Endothelial cell of umbilical vein (primary cell): Measurements from ENCODE around the gene MYH11. TPM values are rescaled to one million over a fixed set of nuclear protein-coding genes. Genes with fewer than 3 reads are reported as not detected.
"Not testable (repeated sequence)": the region's sequence is repeated elsewhere in the genome, so short reads cannot be mapped to it uniquely, and the experiment has no call there.

ENCODE experiments used
- BruUV-seq: library from RNA; stranded (reverse); fragments of 400-500 nt; replicated peaks from 2 replicates; lab custom pipeline; 2021; lab: Mats Ljungman, UMichigan
- CTCF ChIA-PET: fragments of 300-600, 350-600 bp; sonication (Branson Sonifier 250); formaldehyde crosslinking; loops from one replicate; lab custom pipeline; 2021; ENCODE audit warnings: antibody characterized with exemption, inconsistent platforms; lab: Charles Lee
- POLR2A ChIA-PET: fragments of 300-600, 350-600 bp; sonication (Branson Sonifier 250); formaldehyde crosslinking; loops from one replicate; lab custom pipeline; 2021; ENCODE audit warnings: antibody characterized with exemption, inconsistent platforms; lab: Charles Lee
- DNase-seq: peaks from one replicate; pipeline ENCODE4 v3.0.0-alpha.2; 2011; ENCODE audit warnings: low read depth, low spot score
- FAIRE-seq: peaks from 2 replicates; lab custom pipeline; 2011; peaks lifted over from hg19 to GRCh38; lab: Jason Lieb, UNC
- H2AFZ ChIP-seq: 2 replicates; pipeline ENCODE4 v1.6.0; 2012; ENCODE audit warnings: low read depth, low read length, control low read depth, inconsistent platforms
- H3K27ac ChIP-seq: 2 replicates; pipeline ENCODE4 v1.5.1; 2011; ENCODE audit warnings: low read depth, mild to moderate bottlenecking, control low read depth, low read length, moderate library complexity; ENCODE audit not compliant: insufficient read depth
- H3K27me3 ChIP-seq, 2 experiments: 2 replicates each; pipeline versions ENCODE4 v1.6.0 to v1.6.1; 2011; ENCODE audit warnings: low read length in 2 of 2, mixed read lengths in 1 of 2; ENCODE audit not compliant: control insufficient read depth in 2 of 2, insufficient read depth in 2 of 2
- H3K36me3 ChIP-seq, 2 experiments: 2 replicates in 1 of 2; 3 replicates in 1 of 2; pipeline ENCODE4 v1.5.1; 2011; ENCODE audit warnings: low read length in 2 of 2, mild to moderate bottlenecking in 1 of 2, moderate library complexity in 1 of 2; ENCODE audit not compliant: control insufficient read depth in 2 of 2, insufficient read depth in 2 of 2; ENCODE audit errors: extremely low read depth in 1 of 2
- H3K4me1 ChIP-seq: 3 replicates; pipeline ENCODE4 v1.5.1; 2011; ENCODE audit warnings: mild to moderate bottlenecking, low read length; ENCODE audit not compliant: control insufficient read depth, insufficient read depth; ENCODE audit errors: extremely low read depth
- H3K4me2 ChIP-seq: 2 replicates; pipeline ENCODE4 v1.6.1; 2011; ENCODE audit warnings: low read length, control low read depth, mixed read lengths; ENCODE audit not compliant: insufficient read depth
- H3K4me3 ChIP-seq, 3 experiments: fragments of 200-600 bp in 1 of 3; sonication (generic), shearing (Covaris generic) in 1 of 3; replicated peaks in 1 of 3; 2 replicates each; pipeline ENCODE4 v1.5.1; 2011 to 2016; ENCODE audit warnings: control low read depth in 3 of 3, low read length in 3 of 3, mild to moderate bottlenecking in 2 of 3, inconsistent platforms in 1 of 3, low read depth in 1 of 3, moderate library complexity in 1 of 3; ENCODE audit not compliant: insufficient read depth in 1 of 3
- H3K79me2 ChIP-seq: 2 replicates; pipeline ENCODE4 v1.6.0; 2012; ENCODE audit warnings: low read length, inconsistent platforms; ENCODE audit not compliant: control insufficient read depth, insufficient read depth
- H3K9ac ChIP-seq: replicated peaks from 2 replicates; pipeline ENCODE3; 2011; ENCODE audit warnings: low read length, control low read depth; ENCODE audit not compliant: insufficient read depth; ENCODE audit errors: extremely low read depth
- H3K9me1 ChIP-seq: replicated peaks from 3 replicates; pipeline ENCODE4 v1.6.0; 2011; ENCODE audit warnings: mild to moderate bottlenecking, low read length; ENCODE audit not compliant: control insufficient read depth, insufficient read depth; ENCODE audit errors: extremely low read depth
- H3K9me3 ChIP-seq: replicated peaks from 2 replicates; pipeline ENCODE4 v1.5.1; 2012; ENCODE audit warnings: low read length, inconsistent platforms; ENCODE audit not compliant: control insufficient read depth, insufficient read depth
- H4K20me1 ChIP-seq: replicated peaks from 2 replicates; pipeline ENCODE3; 2011; ENCODE audit warnings: mild to moderate bottlenecking, low read length; ENCODE audit not compliant: control insufficient read depth, insufficient read depth; ENCODE audit errors: extremely low read depth
- EZH2 ChIP-seq: IDR thresholded peaks from 2 replicates; pipeline ENCODE4 v1.6.1; 2012; ENCODE audit warnings: borderline replicate concordance, low read depth, mild to moderate bottlenecking, moderate library complexity, low read length, inconsistent platforms; ENCODE audit not compliant: severe bottlenecking
- FOS ChIP-seq: IDR thresholded peaks from 2 replicates; pipeline ENCODE4 v1.6.1; 2011; ENCODE audit warnings: mild to moderate bottlenecking, low read length, moderate library complexity, borderline replicate concordance; ENCODE audit not compliant: insufficient read depth
- GATA2 ChIP-seq: IDR thresholded peaks from 2 replicates; pipeline ENCODE4 v1.7.0; 2011; ENCODE audit warnings: low read depth, mild to moderate bottlenecking, moderate library complexity, mixed read lengths, low read length; ENCODE audit not compliant: insufficient read length, insufficient read depth
- JUN ChIP-seq: IDR thresholded peaks from 2 replicates; pipeline ENCODE4 v1.6.1; 2011; ENCODE audit warnings: borderline replicate concordance, low read depth; ENCODE audit not compliant: insufficient read length, insufficient read depth
- MYC ChIP-seq: IDR thresholded peaks from one replicate; pipeline ENCODE4 v1.6.1; 2011; ENCODE audit warnings: mild to moderate bottlenecking, low read depth, low read length
- POLR2A ChIP-seq: IDR thresholded peaks from 2 replicates; pipeline ENCODE4 v1.6.1; 2012; ENCODE audit warnings: low read depth, mild to moderate bottlenecking, control low read depth, low read length
- POLR2AphosphoS5 ChIP-seq: IDR thresholded peaks from 2 replicates; pipeline ENCODE4 v1.6.1; 2012; ENCODE audit warnings: low read depth, mild to moderate bottlenecking, control low read depth, low read length, moderate library complexity; ENCODE audit not compliant: insufficient read depth
- dilution Hi-C: fragments of 300-500 bp; cut with MboI; formaldehyde crosslinking; loops from one replicate; pipeline ENCODE4 v1.15.0; 2019; ENCODE audit warnings: low sequenced_read_pairs; ENCODE audit not compliant: extremely low pct_ligation_motif_present
- intact Hi-C: fragments of 100-400 bp; cut with micrococcal nuclease; formaldehyde crosslinking; loops from one replicate; pipeline ENCODE4 v1.10.0; 2022
- polyA plus RNA-seq, 4 experiments: library from polyadenylated mRNA; depleted of rRNA in 3 of 4; stranded (reverse) in 3 of 4; unstranded in 1 of 4; fragments of >200 nt; gene quantifications; 2 replicates each; pipeline versions ENCODE4 v1.2.1 to v1.2.3, GENCODE V29; 2011 to 2012; ENCODE audit warnings: missing spikeins in 1 of 4
- total RNA-seq: library from RNA; stranded (reverse); gene quantifications from 2 replicates; pipeline ENCODE4 v1.2.3, GENCODE V29; 2021
- TF ChIP-seq, protein P1 (sequence below), 2 donors: IDR thresholded peaks; 1 replicate in 1 of 2; 2 replicates in 1 of 2; pipeline ENCODE4 v1.5.1; 2011; ENCODE audit warnings: low read length in 2 of 2, mild to moderate bottlenecking in 2 of 2, moderate library complexity in 2 of 2, control low read depth in 1 of 2, inconsistent platforms in 1 of 2, low read depth in 1 of 2; ENCODE audit not compliant: insufficient read depth in 1 of 2; ENCODE audit errors: extremely low read depth in 1 of 2
- TF ChIP-seq, protein P2 (sequence below): IDR thresholded peaks from 2 replicates; pipeline ENCODE4 v1.6.1; 2011; ENCODE audit not compliant: insufficient read depth, insufficient read length

MYH11 gene
- total and polyA plus RNA-seq, 2 donors (not counting 3 experiments of a cell fraction or from before 2014, with no cell fraction given) = not detected

DNA sequence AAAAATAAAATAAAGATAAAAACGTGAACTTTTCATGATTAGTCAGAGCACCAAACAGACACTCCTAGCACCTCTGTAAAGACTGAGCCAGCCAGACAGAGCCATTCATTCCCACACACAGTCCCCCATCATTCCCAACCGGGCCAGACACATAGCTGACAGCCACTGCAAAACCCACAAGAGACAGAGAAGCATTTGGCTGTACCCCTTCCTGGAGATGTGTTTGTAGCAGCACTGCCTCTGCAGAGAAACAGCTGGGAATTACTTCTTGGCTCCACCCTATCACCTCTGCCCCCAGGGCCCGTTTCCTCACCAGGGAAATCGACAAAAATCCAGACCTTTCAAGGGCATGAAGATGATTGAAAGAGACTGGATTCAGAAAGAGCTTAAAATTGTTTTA, 46.4 kb downstream of the MYH11 start:
- no peak overlapping the region for H3K9ac ChIP-seq
- H3K36me3 ChIP-seq = no peaks in the 10 kb centered on the region
- H3K79me2 ChIP-seq = no peaks in the 10 kb centered on the region
- TF ChIP-seq EZH2 = no peak
- no peak for TF ChIP-seq POLR2AphosphoS5
- TF ChIP-seq GATA2 = no peak
- TF ChIP-seq, protein P1, sequence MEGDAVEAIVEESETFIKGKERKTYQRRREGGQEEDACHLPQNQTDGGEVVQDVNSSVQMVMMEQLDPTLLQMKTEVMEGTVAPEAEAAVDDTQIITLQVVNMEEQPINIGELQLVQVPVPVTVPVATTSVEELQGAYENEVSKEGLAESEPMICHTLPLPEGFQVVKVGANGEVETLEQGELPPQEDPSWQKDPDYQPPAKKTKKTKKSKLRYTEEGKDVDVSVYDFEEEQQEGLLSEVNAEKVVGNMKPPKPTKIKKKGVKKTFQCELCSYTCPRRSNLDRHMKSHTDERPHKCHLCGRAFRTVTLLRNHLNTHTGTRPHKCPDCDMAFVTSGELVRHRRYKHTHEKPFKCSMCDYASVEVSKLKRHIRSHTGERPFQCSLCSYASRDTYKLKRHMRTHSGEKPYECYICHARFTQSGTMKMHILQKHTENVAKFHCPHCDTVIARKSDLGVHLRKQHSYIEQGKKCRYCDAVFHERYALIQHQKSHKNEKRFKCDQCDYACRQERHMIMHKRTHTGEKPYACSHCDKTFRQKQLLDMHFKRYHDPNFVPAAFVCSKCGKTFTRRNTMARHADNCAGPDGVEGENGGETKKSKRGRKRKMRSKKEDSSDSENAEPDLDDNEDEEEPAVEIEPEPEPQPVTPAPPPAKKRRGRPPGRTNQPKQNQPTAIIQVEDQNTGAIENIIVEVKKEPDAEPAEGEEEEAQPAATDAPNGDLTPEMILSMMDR (IDR thresholded peaks at IDR 0.05; ENCODE audit: extremely low read depth in 1 of 2, insufficient read depth in 1 of 2, low read depth in 1 of 2, low read length in 2 of 2) = no peak
- TF ChIP-seq, protein P2, sequence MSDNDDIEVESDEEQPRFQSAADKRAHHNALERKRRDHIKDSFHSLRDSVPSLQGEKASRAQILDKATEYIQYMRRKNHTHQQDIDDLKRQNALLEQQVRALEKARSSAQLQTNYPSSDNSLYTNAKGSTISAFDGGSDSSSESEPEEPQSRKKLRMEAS = no peak
- TF ChIP-seq POLR2A = no peak
- TF ChIP-seq MYC = no peak
- TF ChIP-seq JUN = no peak
- no peak for TF ChIP-seq FOS
- peaks cover 10 to 22% of the 10 kb centered on the region in 2 experiments for H3K27me3 ChIP-seq
- ChIA-PET CTCF (interaction anchor here (0.6 to 5.1 kb wide), 3 partner anchors 12 to 67 kb away, joined by 3 to 68 read pairs (median 3); no protein-coding TSS in a partner anchor), POLR2A (no interaction called here)
- FAIRE-seq (no peak), DNase-seq (no peak)
- no peaks in the 10 kb centered on the region for H3K4me1 ChIP-seq
- no peak overlapping the region for H2AFZ ChIP-seq
- H3K27ac ChIP-seq = no peak overlapping the region
- intact Hi-C loops (no loop called here), dilution Hi-C loops (no loop called here)
- H3K9me3 ChIP-seq = no peaks in the 10 kb centered on the region
- no peaks in the 10 kb centered on the region for H4K20me1 ChIP-seq
- no peak overlapping the region for H3K4me2 ChIP-seq
- no TSS peak for BruUV-seq
- H3K4me3 ChIP-seq = no peak overlapping the region
- H3K9me1 ChIP-seq = no peaks in the 10 kb centered on the region

DNA sequence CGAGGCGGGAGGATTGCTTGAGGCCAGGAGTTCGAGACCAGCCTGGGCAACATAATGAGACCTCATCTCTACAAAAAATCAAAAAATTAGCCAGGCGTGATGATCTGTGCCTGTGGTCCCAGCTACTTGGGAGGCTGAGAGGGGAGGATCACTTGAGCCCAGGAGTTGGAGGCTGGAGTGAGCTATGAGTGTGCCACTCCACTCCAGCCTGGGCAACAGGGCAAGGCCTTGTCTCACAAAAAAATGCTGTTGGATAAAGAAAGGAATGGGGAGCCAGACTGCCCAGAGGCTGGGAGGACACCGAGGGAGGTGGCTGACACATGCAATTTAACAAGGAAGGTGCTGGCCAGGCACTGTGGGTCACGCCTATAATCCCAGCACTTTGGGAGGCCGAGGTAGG, 47.5 kb downstream of the MYH11 start:
- H3K27me3 ChIP-seq = peaks cover 8 to 17% of the 10 kb centered on the region in 2 experiments
- H4K20me1 ChIP-seq, H3K4me2 ChIP-seq, H3K9ac ChIP-seq, H3K9me1 ChIP-seq, dilution Hi-C loops, H3K4me3 ChIP-seq, H2AFZ ChIP-seq, intact Hi-C loops, DNase-seq, POLR2A ChIA-PET, H3K4me1 ChIP-seq, H3K79me2 ChIP-seq, FAIRE-seq, H3K9me3 ChIP-seq, H3K36me3 ChIP-seq, H3K27ac ChIP-seq, BruUV-seq: not testable (repeated sequence)
- CTCF ChIA-PET = interaction anchor here (1.0 to 5.1 kb wide), 2 partner anchors 12 to 13 kb away, joined by 4 to 68 read pairs; no protein-coding TSS in a partner anchor
